SU-DHL-6 (cell line): Measurements from ENCODE around the gene ZNF341.

Experiments used
- H2AFZ ChIP-seq: fragments of 200-600 bp; sonication (generic); 2 replicates; pipeline ENCODE4 v1.6.1; 2014; ENCODE audit warnings: low read depth, mild to moderate bottlenecking, moderate library complexity, mixed read lengths, antibody characterized with exemption, low read length; ENCODE audit not compliant: severe bottlenecking
- H3F3A ChIP-seq: fragments of 200-600 bp; shearing (Covaris generic); 2 replicates; pipeline ENCODE4 v1.6.0; 2016; ENCODE audit warnings: antibody characterized with exemption, mild to moderate bottlenecking; ENCODE audit not compliant: insufficient read depth
- H3K27ac ChIP-seq: fragments of 200-600 bp; sonication (generic); 2 replicates; pipeline ENCODE4 v1.5.1; 2016; ENCODE audit warnings: low read depth, mild to moderate bottlenecking, low read length, moderate library complexity, mixed read lengths
- H3K27me3 ChIP-seq: fragments of 200-600 bp; sonication (generic), shearing (Covaris generic); 2 replicates; pipeline ENCODE4 v1.6.0; 2014; ENCODE audit warnings: mild to moderate bottlenecking, low read length
- H3K36me3 ChIP-seq: fragments of 200-600 bp; sonication (generic); 2 replicates; pipeline ENCODE4 v1.6.1; 2014; ENCODE audit warnings: mild to moderate bottlenecking, low read length, mixed read lengths
- H3K4me2 ChIP-seq: fragments of 300-600, 200-600 bp; shearing (Covaris generic), sonication (generic); 2 replicates; pipeline ENCODE4 v1.6.0; 2014; ENCODE audit warnings: low read length, low read depth, mild to moderate bottlenecking; ENCODE audit not compliant: poor library complexity, severe bottlenecking
- H3K4me3 ChIP-seq: fragments of 200-600 bp; sonication (generic); 2 replicates; pipeline ENCODE4 v1.5.1; 2014; ENCODE audit warnings: antibody characterized with exemption, low read length, mild to moderate bottlenecking, mixed read lengths; ENCODE audit not compliant: insufficient read depth, poor library complexity, severe bottlenecking
- H3K79me2 ChIP-seq: fragments of 200-600 bp; sonication (generic); 2 replicates; pipeline ENCODE4 v1.6.1; 2014; ENCODE audit warnings: mild to moderate bottlenecking, low read length, moderate library complexity; ENCODE audit not compliant: insufficient read depth
- H3K9ac ChIP-seq: fragments of 200-600 bp; sonication (generic); 2 replicates; pipeline ENCODE4 v1.7.0; 2014; ENCODE audit warnings: mild to moderate bottlenecking, low read length
- H3K9me2 ChIP-seq: fragments of 200-600 bp; sonication (generic); replicated peaks from 2 replicates; pipeline ENCODE4 v1.6.1; 2014; ENCODE audit warnings: low read length; ENCODE audit not compliant: insufficient read depth
- H3K9me3 ChIP-seq: fragments of 200-600 bp; sonication (generic); 2 replicates; pipeline ENCODE4 v1.6.1; 2014; ENCODE audit warnings: low read length, mixed read lengths; ENCODE audit not compliant: insufficient read depth
- H4K20me1 ChIP-seq: fragments of 200-600 bp; sonication (generic); 2 replicates; pipeline ENCODE4 v1.6.1; 2014; ENCODE audit warnings: low read depth, mild to moderate bottlenecking, antibody characterized with exemption, low read length, moderate library complexity, mixed read lengths
- CTCF ChIP-seq: fragments of 200-600 bp; sonication (generic); IDR thresholded peaks from one replicate; pipeline ENCODE4 v1.5.1; 2017; ENCODE audit warnings: antibody characterized with exemption, mild to moderate bottlenecking, low read length, moderate library complexity; ENCODE audit not compliant: insufficient read depth, poor library complexity, severe bottlenecking
- EZH2phosphoT487 ChIP-seq: fragments of 200-600 bp; sonication (generic), shearing (Covaris generic); conservative IDR thresholded peaks from 2 replicates; pipeline ENCODE4 v1.6.1; 2018; ENCODE audit warnings: mild to moderate bottlenecking, antibody characterized with exemption, low read length, moderate library complexity, mixed read lengths

ZNF341 gene

DNA sequence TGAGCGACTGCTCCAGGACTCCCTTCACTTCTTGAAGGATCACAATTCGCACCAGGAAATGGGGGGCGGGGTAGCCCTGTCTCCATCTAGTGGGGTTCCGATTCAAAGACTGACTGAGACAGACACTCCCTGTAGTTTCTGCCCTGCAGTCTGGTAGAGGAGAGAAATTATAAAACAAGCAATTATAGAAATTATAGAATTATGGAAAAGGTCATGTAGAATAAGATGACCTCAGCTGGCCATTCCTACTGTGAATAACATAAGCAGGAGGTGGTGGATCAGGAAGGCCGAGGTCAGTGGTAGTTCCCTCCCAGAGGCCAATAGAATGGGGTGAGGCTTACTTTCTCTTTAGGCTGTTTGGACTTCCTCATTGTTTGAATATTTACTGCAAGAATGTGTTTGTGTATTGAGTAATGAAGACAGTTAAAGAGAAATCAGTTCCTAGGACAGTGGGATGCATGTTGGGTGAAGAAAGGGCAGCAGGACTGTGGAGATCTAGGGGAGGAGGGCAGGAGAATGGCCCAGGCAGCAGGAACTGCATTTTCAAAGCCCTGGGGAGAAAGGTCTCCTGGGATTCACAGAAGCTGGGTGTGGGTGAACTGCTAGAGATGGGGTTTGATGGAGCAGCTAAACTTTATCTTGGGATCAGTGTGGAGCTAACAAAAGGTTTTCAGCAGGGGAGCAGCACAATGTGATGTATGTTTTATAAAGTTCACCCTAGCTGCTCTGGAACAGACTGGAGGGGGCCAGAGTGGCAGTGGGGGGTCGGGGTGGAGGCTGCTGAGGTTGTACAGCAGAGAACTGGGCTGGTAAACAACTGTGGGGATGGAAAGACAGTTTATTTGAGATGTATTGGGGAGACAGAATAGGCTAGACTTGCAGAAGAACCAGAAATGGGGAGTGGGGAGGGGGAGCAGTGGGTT lies 2.1 kb downstream of the ZNF341 start:
- Histone ChIP-seq H3K9me2 (no peaks in the 10 kb centered on the region), H4K20me1 (no peaks in the 10 kb centered on the region), H3K36me3 (peaks cover 4% of the 10 kb centered on the region; the same call in 1 of the 2 replicates), H3K27ac (peak overlapping the region; percentile 98), H3K9ac (peak overlapping the region; percentile 80), H3F3A (peaks cover 25% of the 10 kb centered on the region), H3K79me2 (no peaks in the 10 kb centered on the region; the same call in 1 of the 2 replicates), H3K27me3 (no peaks in the 10 kb centered on the region), H3K4me2 (peak overlapping the region; percentile 91), H3K4me3 (no peak overlapping the region), H3K9me3 (peaks cover 20% of the 10 kb centered on the region; the same call in 1 of the 2 replicates), H2AFZ (peak overlapping the region; percentile 72)
- TF ChIP-seq CTCF (no peak), EZH2phosphoT487 (no peak)

GRCh38 chr20:33736962-33737361 lies 5.2 kb downstream of the ZNF341 start:
- peaks cover 20% of the 10 kb centered on the region; the same call in 1 of the 2 replicates for H3K9me3 ChIP-seq
- H3K36me3 ChIP-seq, result peaks cover 4% of the 10 kb centered on the region; the same call in 1 of the 2 replicates
- no peak overlapping the region for H3K9ac ChIP-seq
- no peaks in the 10 kb centered on the region for H4K20me1 ChIP-seq
- H3K27me3 ChIP-seq, result no peaks in the 10 kb centered on the region
- no peaks in the 10 kb centered on the region for H3K9me2 ChIP-seq
- H3F3A ChIP-seq, result peaks cover 21% of the 10 kb centered on the region
- TF ChIP-seq EZH2phosphoT487, result no peak
- no peak overlapping the region for H3K4me2 ChIP-seq
- H3K27ac ChIP-seq, result no peak overlapping the region
- H2AFZ ChIP-seq, result no peak overlapping the region
- H3K4me3 ChIP-seq, result no peak overlapping the region
- H3K79me2 ChIP-seq, result no peaks in the 10 kb centered on the region; the same call in 1 of the 2 replicates

DNA sequence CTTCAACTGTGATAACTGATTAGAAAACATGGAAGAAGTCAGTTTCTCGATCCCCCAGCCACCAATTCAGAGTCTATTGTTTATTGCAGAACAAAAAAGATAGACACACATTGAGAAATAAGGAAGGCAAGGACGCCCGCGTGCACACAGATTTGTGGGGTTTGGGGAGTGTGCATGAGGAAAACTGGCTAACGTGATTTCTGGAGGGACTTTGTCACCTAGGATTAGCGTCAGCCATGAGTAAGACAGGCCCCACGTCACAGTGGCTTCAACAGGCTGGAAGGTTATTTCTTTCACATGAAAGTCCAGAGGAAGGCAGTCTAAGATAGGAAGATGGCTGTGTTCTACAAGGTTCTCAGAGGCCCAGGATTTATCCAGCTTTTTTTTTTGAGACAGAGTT lies 7.7 kb downstream of the ZNF341 start:
- Histone ChIP-seq H3K9me3 (peaks cover 20% of the 10 kb centered on the region; the same call in 1 of the 2 replicates), H4K20me1 (no peaks in the 10 kb centered on the region), H3F3A (peaks cover under 1% of the 10 kb centered on the region), H3K9me2 (no peaks in the 10 kb centered on the region), H3K9ac (no peak overlapping the region), H2AFZ (no peak overlapping the region), H3K4me3 (no peak overlapping the region), H3K4me2 (no peak overlapping the region), H3K36me3 (peaks cover 4% of the 10 kb centered on the region; the same call in 1 of the 2 replicates), H3K79me2 (no peaks in the 10 kb centered on the region; the same call in 1 of the 2 replicates), H3K27ac (no peak overlapping the region), H3K27me3 (no peaks in the 10 kb centered on the region)
- TF ChIP-seq EZH2phosphoT487, result no peak
- TF ChIP-seq CTCF, result no peak
